DOHH2 (cell line): ENCODE data around the gene IL9R.
"Not testable (repeated sequence)": the region's sequence is repeated elsewhere in the genome, so short reads cannot be mapped to it uniquely, and the experiment has no call there.

Source experiments
- H3F3A ChIP-seq: fragments of 200-600 bp; sonication (generic), shearing (Covaris generic); 2 replicates; pipeline ENCODE4 v1.6.0; 2016; ENCODE audit warnings: antibody characterized with exemption, mild to moderate bottlenecking; ENCODE audit not compliant: control insufficient read depth, insufficient read depth
- H3K27ac ChIP-seq: fragments of 200-600 bp; sonication (generic); 2 replicates; pipeline ENCODE4 v1.5.1; 2014; ENCODE audit warnings: low read depth, mild to moderate bottlenecking, low read length, moderate library complexity
- H3K27me3 ChIP-seq: fragments of 200-600 bp; sonication (generic); 2 replicates; pipeline ENCODE4 v1.6.1; 2014; ENCODE audit warnings: mild to moderate bottlenecking, low read length, mixed read lengths; ENCODE audit not compliant: control insufficient read depth
- H3K36me3 ChIP-seq: fragments of 200-600 bp; sonication (generic); 2 replicates; pipeline ENCODE4 v1.6.1; 2014; ENCODE audit warnings: mild to moderate bottlenecking, low read length, moderate library complexity, mixed read lengths; ENCODE audit not compliant: control insufficient read depth
- H3K4me1 ChIP-seq: fragments of 200-600 bp; sonication (generic); 2 replicates; pipeline ENCODE4 v1.6.1; 2014; ENCODE audit warnings: mild to moderate bottlenecking, low read length, mixed read lengths; ENCODE audit not compliant: control insufficient read depth
- H3K4me2 ChIP-seq: fragments of 200-600 bp; sonication (generic); 2 replicates; pipeline ENCODE4 v1.6.0; 2014; ENCODE audit warnings: mild to moderate bottlenecking, low read length, moderate library complexity
- H3K4me3 ChIP-seq: fragments of 200-600 bp; sonication (generic); 2 replicates; pipeline ENCODE4 v1.5.1; 2014; ENCODE audit warnings: mild to moderate bottlenecking, low read length, mixed read lengths
- H3K79me2 ChIP-seq: fragments of 200-600 bp; sonication (generic); 2 replicates; pipeline ENCODE4 v1.6.1; 2014; ENCODE audit warnings: mild to moderate bottlenecking, low read length, mixed read lengths; ENCODE audit not compliant: control insufficient read depth
- H3K9me2 ChIP-seq: fragments of 200-600 bp; sonication (generic); replicated peaks from 2 replicates; pipeline ENCODE4 v1.6.1; 2014; ENCODE audit warnings: mild to moderate bottlenecking, low read length, mixed read lengths; ENCODE audit not compliant: control insufficient read depth
- H3K9me3 ChIP-seq: fragments of 200-600 bp; sonication (generic); 2 replicates; pipeline ENCODE4 v1.6.1; 2014; ENCODE audit warnings: antibody characterized with exemption, low read length, mixed read lengths; ENCODE audit not compliant: control insufficient read depth, insufficient read depth
- H4K20me1 ChIP-seq: fragments of 200-600 bp; sonication (generic); 2 replicates; pipeline ENCODE4 v1.6.0; 2014; ENCODE audit warnings: low read depth, mild to moderate bottlenecking, antibody characterized with exemption, low read length, moderate library complexity; ENCODE audit not compliant: control insufficient read depth, insufficient read depth
- EZH2phosphoT487 ChIP-seq: fragments of 200-600 bp; sonication (generic); IDR thresholded peaks from 2 replicates; pipeline ENCODE4 v1.6.1; 2017; ENCODE audit warnings: borderline replicate concordance, mild to moderate bottlenecking, antibody characterized with exemption, low read length, moderate library complexity, mixed read lengths
- TF ChIP-seq, protein P1 (sequence below): fragments of 200-600 bp; sonication (generic); IDR thresholded peaks from one replicate; pipeline ENCODE4 v1.5.1; 2014; ENCODE audit warnings: antibody characterized with exemption, mild to moderate bottlenecking, low read depth, low read length; ENCODE audit not compliant: poor library complexity, severe bottlenecking

IL9R gene

DNA sequence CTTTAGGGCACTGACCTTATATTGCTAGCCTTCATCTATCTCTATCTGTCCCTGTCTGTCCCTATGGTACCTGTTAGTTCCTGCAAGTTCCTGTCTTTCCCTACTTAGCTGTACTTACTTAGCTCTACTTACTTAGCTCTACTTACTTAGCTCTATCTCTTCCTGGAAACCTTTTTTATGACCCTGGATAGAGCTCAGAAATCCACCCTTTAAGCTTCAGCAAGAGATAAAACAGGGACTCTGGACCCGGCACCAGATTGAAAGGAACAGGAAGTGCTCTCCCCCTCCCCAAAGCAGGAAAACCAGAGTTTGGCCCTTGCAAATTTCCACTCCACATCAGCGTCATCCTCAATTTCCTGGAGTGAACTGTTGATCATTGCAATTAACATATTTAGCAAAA, 12.3 kb upstream of the IL9R start:
- H3K9me2 ChIP-seq: no peaks in the 10 kb centered on the region
- H3F3A ChIP-seq: no peaks in the 10 kb centered on the region
- H3K36me3 ChIP-seq: no peaks in the 10 kb centered on the region
- H3K79me2 ChIP-seq: no peaks in the 10 kb centered on the region
- TF ChIP-seq, protein P1, sequence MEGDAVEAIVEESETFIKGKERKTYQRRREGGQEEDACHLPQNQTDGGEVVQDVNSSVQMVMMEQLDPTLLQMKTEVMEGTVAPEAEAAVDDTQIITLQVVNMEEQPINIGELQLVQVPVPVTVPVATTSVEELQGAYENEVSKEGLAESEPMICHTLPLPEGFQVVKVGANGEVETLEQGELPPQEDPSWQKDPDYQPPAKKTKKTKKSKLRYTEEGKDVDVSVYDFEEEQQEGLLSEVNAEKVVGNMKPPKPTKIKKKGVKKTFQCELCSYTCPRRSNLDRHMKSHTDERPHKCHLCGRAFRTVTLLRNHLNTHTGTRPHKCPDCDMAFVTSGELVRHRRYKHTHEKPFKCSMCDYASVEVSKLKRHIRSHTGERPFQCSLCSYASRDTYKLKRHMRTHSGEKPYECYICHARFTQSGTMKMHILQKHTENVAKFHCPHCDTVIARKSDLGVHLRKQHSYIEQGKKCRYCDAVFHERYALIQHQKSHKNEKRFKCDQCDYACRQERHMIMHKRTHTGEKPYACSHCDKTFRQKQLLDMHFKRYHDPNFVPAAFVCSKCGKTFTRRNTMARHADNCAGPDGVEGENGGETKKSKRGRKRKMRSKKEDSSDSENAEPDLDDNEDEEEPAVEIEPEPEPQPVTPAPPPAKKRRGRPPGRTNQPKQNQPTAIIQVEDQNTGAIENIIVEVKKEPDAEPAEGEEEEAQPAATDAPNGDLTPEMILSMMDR: no peak
- TF ChIP-seq EZH2phosphoT487: no peak
- H3K4me2 ChIP-seq: no peak overlapping the region
- no peaks in the 10 kb centered on the region for H4K20me1 ChIP-seq
- H3K27me3 ChIP-seq: no peaks in the 10 kb centered on the region
- H3K9me3 ChIP-seq: no peaks in the 10 kb centered on the region
- no peak overlapping the region for H3K4me3 ChIP-seq
- H3K4me1 ChIP-seq: no peaks in the 10 kb centered on the region
- no peak overlapping the region for H3K27ac ChIP-seq

DNA sequence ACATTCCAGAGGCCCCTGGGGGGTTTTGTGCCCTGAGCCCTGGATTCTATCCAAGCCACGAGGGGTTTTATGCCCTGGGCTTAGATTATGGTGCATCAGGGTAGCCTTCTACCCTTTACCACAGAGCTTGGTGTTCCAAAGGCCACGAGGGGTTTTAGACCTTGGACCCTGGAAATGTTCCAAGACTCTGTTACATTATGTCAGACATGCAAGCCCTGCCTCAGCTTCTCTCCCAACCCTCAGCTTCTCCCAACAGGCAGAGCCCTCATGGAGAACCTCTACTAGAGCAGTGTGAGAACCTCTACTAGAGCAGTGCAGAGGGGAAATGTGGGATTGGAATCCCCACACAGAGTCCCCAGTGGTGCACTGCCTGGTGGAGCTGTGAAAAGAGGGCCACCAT, 10.5 kb upstream of the IL9R start:
- H3K27ac ChIP-seq, H3K9me2 ChIP-seq, H3K4me2 ChIP-seq, H3K36me3 ChIP-seq, H3K9me3 ChIP-seq, H3K4me3 ChIP-seq, H4K20me1 ChIP-seq, H3K4me1 ChIP-seq, H3K27me3 ChIP-seq, H3F3A ChIP-seq, H3K79me2 ChIP-seq: not testable (repeated sequence)

DNA sequence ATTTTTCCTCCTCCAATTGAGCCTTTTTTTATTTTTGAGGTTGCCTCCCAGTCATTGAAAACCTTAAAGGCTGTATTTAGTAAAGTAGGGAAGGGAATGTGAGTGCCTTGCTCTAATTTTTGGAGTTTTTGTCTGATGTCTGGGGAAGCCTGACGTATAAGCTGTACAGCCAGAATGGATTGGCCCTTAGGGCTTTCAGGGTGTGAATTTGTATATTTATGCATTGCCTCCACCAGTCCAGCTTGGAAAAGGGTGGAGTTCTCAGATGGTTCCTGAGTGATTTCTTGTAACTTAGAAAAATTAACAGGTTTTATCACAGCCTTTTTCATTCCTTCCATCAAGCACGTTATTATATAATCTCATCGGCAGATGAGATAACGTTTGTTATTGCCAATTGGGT, 8.6 kb upstream of the IL9R start:
- H3K4me2 ChIP-seq: no peak overlapping the region
- H3K4me3 ChIP-seq: no peak overlapping the region
- no peaks in the 10 kb centered on the region for H3K4me1 ChIP-seq
- no peaks in the 10 kb centered on the region for H3K27me3 ChIP-seq
- H4K20me1 ChIP-seq: no peaks in the 10 kb centered on the region
- H3K79me2 ChIP-seq: no peaks in the 10 kb centered on the region
- H3K36me3 ChIP-seq: no peaks in the 10 kb centered on the region
- H3K9me3 ChIP-seq: no peaks in the 10 kb centered on the region
- no peaks in the 10 kb centered on the region for H3K9me2 ChIP-seq
- H3K27ac ChIP-seq: no peak overlapping the region
- no peaks in the 10 kb centered on the region for H3F3A ChIP-seq
- no peak for TF ChIP-seq EZH2phosphoT487
- TF ChIP-seq, protein P1: no peak

DNA sequence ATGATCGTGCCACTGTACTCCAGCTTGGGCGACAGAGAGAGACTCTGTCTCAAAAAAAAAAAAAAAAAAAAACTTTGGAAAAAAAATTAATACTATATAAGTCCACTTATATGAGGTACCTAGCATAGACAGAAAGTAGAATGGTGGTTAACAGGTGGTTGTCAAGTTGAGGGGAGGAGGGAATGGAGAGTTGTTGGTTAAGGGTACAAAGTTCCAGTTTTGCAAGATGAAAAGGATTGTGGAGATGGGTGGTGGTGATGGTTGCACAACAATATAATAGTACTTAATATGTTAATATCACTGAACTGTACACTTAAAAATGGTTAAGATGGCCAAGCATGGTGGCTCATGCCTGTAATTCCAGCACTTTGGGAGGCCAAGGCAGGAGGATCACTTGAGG, 4.1 kb upstream of the IL9R start:
- Histone ChIP-seq H3K9me3 (no peaks in the 10 kb centered on the region), H3K4me2 (no peak overlapping the region), H3K9me2 (no peaks in the 10 kb centered on the region), H3K4me3 (no peak overlapping the region), H3K4me1 (no peaks in the 10 kb centered on the region), H3F3A (no peaks in the 10 kb centered on the region), H3K79me2 (no peaks in the 10 kb centered on the region), H3K36me3 (no peaks in the 10 kb centered on the region), H3K27ac (no peak overlapping the region), H4K20me1 (no peaks in the 10 kb centered on the region), H3K27me3 (no peaks in the 10 kb centered on the region)
- TF ChIP-seq, protein P1: no peak
- TF ChIP-seq EZH2phosphoT487: no peak
